ENCODE data around the gene NFKB2.

DNA sequence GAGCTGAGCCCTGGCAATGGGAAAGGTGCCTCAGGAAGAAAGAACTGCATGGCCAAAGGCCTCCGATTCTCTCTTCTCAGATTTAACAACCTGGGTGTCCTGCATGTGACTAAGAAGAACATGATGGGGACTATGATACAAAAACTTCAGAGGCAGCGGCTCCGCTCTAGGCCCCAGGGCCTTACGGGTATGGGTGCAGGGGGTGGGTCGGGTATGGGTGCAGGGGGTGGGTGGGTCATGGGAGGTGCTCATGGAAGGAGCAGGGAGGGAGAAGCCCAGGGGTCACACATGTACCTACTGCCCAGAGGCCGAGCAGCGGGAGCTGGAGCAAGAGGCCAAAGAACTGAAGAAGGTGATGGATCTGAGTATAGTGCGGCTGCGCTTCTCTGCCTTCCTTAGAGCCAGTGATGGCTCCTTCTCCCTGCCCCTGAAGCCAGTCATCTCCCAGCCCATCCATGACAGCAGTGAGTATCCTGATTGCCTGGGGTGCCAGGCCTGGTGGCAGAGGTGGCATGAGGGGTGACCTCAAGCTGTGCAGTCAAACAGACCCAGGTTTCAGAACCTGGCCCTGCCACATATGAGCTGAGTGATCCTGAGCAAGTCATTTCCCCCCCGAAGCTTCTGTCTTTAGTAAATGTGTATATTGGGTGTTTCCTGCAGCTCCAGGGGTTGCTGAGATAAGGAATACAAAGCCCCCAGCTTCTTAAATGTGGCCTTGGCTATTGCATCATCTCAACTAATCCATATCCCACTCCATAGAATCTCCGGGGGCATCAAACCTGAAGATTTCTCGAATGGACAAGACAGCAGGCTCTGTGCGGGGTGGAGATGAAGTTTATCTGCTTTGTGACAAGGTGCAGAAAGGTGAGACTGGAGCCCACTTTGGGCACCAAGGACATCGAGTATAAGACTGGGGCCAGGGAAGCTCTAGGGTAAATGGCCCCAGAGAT, 2.0 kb downstream of the NFKB2 start:
- TF ChIP-seq HDGF (IDR thresholded peaks at IDR 0.05; ENCODE audit: borderline replicate concordance), result no peak
- TF ChIP-seq SP1 (IDR thresholded peaks at IDR 0.05), result no peak
- no peak for TF ChIP-seq NFRKB (IDR thresholded peaks at IDR 0.05)
- TF ChIP-seq FOXA1 (IDR thresholded peaks at IDR 0.05), result no peak
- TF ChIP-seq FOXM1 (IDR thresholded peaks at IDR 0.05; ENCODE audit: borderline replicate concordance), result no peak
- TF ChIP-seq, protein P1, sequence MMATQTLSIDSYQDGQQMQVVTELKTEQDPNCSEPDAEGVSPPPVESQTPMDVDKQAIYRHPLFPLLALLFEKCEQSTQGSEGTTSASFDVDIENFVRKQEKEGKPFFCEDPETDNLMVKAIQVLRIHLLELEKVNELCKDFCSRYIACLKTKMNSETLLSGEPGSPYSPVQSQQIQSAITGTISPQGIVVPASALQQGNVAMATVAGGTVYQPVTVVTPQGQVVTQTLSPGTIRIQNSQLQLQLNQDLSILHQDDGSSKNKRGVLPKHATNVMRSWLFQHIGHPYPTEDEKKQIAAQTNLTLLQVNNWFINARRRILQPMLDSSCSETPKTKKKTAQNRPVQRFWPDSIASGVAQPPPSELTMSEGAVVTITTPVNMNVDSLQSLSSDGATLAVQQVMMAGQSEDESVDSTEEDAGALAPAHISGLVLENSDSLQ (IDR thresholded peaks at IDR 0.05), result no peak
- no peak for TF ChIP-seq CTBP1 (IDR thresholded peaks at IDR 0.05; ENCODE audit: borderline replicate concordance)
- no peak for TF ChIP-seq TARDBP (IDR thresholded peaks at IDR 0.05)
- no peak for TF ChIP-seq L3MBTL2 (conservative IDR thresholded peaks at IDR 0.05)
- TF ChIP-seq SUZ12 (IDR thresholded peaks at IDR 0.05), result no peak

Data from HEK293T (cell line).